OCI-LY3 (cell line): Measurements from ENCODE around the gene MACROD2.
A peak's percentile ranks its signal among the peaks of the same experiment; 100 is the strongest.

ENCODE experiments used
- H2AFZ ChIP-seq: fragments of 200-600, 300-600 bp; shearing (Covaris generic); 2 replicates; pipeline ENCODE4 v1.6.0; 2014; ENCODE audit warnings: antibody characterized with exemption, low read depth, low read length
- H3K27ac ChIP-seq: fragments of 200-600, 300-600 bp; sonication (generic); 2 replicates; pipeline ENCODE4 v1.5.1; 2014; ENCODE audit warnings: mild to moderate bottlenecking, low read length, moderate library complexity, mixed read lengths
- H3K27me3 ChIP-seq: fragments of 200-600, 300-600 bp; sonication (generic); 2 replicates; pipeline ENCODE4 v1.6.1; 2014; ENCODE audit warnings: low read depth, low read length, mixed read lengths
- H3K36me3 ChIP-seq: fragments of 200-600, 300-600 bp; sonication (generic); replicated peaks from 2 replicates; pipeline ENCODE3; 2014; ENCODE audit warnings: low read depth, low read length, mixed read lengths
- H3K4me1 ChIP-seq: fragments of 300-600, 200-600 bp; sonication (generic); 2 replicates; pipeline ENCODE4 v1.6.1; 2014; ENCODE audit warnings: low read length, mixed read lengths
- H3K4me2 ChIP-seq: fragments of 200-600, 300-600 bp; sonication (generic); 2 replicates; pipeline ENCODE4 v1.6.1; 2014; ENCODE audit warnings: low read length, mixed read lengths
- H3K4me3 ChIP-seq: fragments of 300-600, 200-600 bp; sonication (generic); 2 replicates; pipeline ENCODE4 v1.5.1; 2014; ENCODE audit warnings: antibody characterized with exemption, mild to moderate bottlenecking, low read length, moderate library complexity
- H3K79me2 ChIP-seq: fragments of 300-600, 200-600 bp; shearing (Covaris generic); 2 replicates; pipeline ENCODE4 v1.6.1; 2014; ENCODE audit warnings: mild to moderate bottlenecking, low read length, mixed read lengths
- H3K9ac ChIP-seq: fragments of 300-600, 200-600 bp; shearing (Covaris generic); 2 replicates; pipeline ENCODE4 v1.6.0; 2014; ENCODE audit warnings: mild to moderate bottlenecking, low read length, moderate library complexity
- H3K9me3 ChIP-seq: fragments of 200-600, 300-600 bp; shearing (Covaris generic); 2 replicates; pipeline ENCODE4 v1.6.1; 2014; ENCODE audit warnings: low read length, mixed read lengths; ENCODE audit not compliant: insufficient read depth
- H4K20me1 ChIP-seq: fragments of 200-600, 300-600 bp; sonication (generic); 2 replicates; pipeline ENCODE4 v1.6.1; 2016; ENCODE audit warnings: low read length, mixed read lengths; ENCODE audit not compliant: insufficient read depth
- EZH2phosphoT487 ChIP-seq: fragments of 200-600 bp; shearing (Covaris generic); IDR thresholded peaks from 2 replicates; pipeline ENCODE4 v1.6.1; 2018; ENCODE audit warnings: antibody characterized with exemption, mixed run types, low read depth
- TF ChIP-seq, protein P1 (sequence below): fragments of 200-600, 300-600 bp; sonication (generic); IDR thresholded peaks from 2 replicates; pipeline ENCODE4 v1.5.1; 2014; ENCODE audit warnings: antibody characterized with exemption, low read length, low read depth

The MACROD2 gene

DNA sequence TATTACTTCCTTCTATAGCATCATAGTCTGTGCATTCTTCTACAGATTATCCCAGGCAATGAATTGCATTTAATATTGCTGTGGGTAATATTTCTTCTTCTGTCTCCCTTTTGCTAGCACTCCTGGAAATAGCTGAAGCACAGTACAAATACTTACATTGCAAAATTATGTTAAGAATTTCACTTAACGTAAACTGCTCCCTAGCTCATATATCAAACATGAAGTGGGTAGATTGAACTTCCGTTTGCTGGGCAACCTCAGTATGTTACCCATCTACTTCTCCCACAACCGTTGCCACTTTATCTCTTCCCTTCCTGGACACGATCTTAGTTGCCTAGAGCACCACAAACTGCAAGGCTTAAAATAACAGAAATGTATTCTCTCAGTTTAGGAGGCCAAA is 1614.6 kb downstream of the MACROD2 start:
- TF ChIP-seq, protein P1, sequence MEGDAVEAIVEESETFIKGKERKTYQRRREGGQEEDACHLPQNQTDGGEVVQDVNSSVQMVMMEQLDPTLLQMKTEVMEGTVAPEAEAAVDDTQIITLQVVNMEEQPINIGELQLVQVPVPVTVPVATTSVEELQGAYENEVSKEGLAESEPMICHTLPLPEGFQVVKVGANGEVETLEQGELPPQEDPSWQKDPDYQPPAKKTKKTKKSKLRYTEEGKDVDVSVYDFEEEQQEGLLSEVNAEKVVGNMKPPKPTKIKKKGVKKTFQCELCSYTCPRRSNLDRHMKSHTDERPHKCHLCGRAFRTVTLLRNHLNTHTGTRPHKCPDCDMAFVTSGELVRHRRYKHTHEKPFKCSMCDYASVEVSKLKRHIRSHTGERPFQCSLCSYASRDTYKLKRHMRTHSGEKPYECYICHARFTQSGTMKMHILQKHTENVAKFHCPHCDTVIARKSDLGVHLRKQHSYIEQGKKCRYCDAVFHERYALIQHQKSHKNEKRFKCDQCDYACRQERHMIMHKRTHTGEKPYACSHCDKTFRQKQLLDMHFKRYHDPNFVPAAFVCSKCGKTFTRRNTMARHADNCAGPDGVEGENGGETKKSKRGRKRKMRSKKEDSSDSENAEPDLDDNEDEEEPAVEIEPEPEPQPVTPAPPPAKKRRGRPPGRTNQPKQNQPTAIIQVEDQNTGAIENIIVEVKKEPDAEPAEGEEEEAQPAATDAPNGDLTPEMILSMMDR, result no peak
- no peak for TF ChIP-seq EZH2phosphoT487
- no peaks in the 10 kb centered on the region for H3K27me3 ChIP-seq
- H3K4me1 ChIP-seq, result peaks cover 23% of the 10 kb centered on the region
- no peak overlapping the region for H2AFZ ChIP-seq
- peak overlapping the region; percentile 23; the same call in 1 of the 2 replicates for H3K4me3 ChIP-seq
- H3K9me3 ChIP-seq, result no peaks in the 10 kb centered on the region
- no peak overlapping the region for H3K9ac ChIP-seq
- H3K4me2 ChIP-seq, result peak overlapping the region; percentile 55
- H3K79me2 ChIP-seq, result no peaks in the 10 kb centered on the region
- H3K27ac ChIP-seq, result no peak overlapping the region
- H3K36me3 ChIP-seq, result no peaks in the 10 kb centered on the region
- no peaks in the 10 kb centered on the region for H4K20me1 ChIP-seq

DNA sequence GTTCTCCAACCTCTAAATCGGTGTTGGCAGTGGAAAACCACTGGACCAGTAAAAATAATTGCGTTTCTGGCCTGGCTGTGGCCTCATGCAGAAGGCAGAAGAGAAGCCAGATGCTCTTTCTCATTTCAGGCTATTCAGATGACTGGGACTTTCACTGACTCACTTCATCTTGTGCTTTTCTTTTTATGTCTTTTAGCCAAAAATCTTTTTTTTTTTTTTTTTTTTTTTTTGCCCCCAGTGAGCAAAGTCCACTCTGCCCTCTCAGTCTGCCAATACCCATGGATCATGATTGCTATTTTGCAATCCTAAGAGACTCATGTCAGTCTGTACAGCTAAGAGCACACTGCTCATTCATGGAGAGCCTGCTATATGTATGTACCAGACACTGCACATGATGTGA is 1615.5 kb downstream of the MACROD2 start:
- Histone ChIP-seq H2AFZ (0 out of 2 replicates have a peak overlapping the region, but pooled peaks have one; percentile 10), H3K9me3 (no peaks in the 10 kb centered on the region), H3K9ac (no peak overlapping the region), H3K27ac (no peak overlapping the region), H3K4me2 (peak overlapping the region; percentile 55), H4K20me1 (no peaks in the 10 kb centered on the region), H3K4me1 (peaks cover 23% of the 10 kb centered on the region), H3K27me3 (no peaks in the 10 kb centered on the region), H3K79me2 (no peaks in the 10 kb centered on the region), H3K4me3 (peak overlapping the region; percentile 23; the same call in 1 of the 2 replicates), H3K36me3 (no peaks in the 10 kb centered on the region)
- TF ChIP-seq EZH2phosphoT487, result no peak
- TF ChIP-seq, protein P1, result no peak

DNA sequence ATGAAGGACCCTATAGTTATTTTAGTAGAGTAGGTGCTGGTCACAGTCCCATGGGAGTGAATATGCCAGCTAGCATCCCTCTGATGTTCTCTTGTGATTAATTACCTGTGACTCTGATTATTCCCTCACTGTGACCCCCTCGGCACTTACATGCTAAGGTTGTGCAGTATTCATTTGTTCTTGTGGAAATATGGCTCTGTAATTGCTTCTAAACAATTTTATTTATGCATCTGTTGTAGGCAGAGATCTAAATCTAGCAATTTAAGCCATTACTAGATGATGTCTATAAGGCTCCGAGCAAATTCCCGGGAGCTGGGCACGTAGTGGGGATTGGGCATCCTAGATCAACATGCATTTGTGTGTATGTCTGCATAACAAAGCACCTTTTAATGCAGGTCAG is 1616.2 kb downstream of the MACROD2 start:
- no peak overlapping the region for H3K9ac ChIP-seq
- H3K9me3 ChIP-seq, result no peaks in the 10 kb centered on the region

DNA sequence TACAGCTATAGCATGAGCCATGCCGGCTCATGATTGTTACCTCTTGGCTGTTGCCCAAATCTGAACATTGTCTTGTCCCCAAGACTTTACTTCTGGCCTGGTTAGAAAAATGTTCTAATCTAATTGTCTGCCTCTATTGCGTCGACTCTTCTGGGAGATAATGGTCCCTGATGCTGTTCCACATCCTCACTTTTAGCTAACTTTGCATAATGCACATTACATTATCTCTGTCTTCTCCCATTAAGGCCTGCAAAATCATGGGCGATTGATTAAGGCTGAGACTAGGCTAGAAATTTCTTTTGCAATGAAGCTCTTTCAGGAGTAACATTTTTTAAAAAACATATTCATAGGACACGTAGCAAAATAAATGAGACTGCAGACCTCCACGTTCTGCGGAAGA is 1616.9 kb downstream of the MACROD2 start:
- H3K4me3 ChIP-seq, result no peak overlapping the region
- no peak overlapping the region for H3K27ac ChIP-seq
- H3K36me3 ChIP-seq, result no peaks in the 10 kb centered on the region
- TF ChIP-seq EZH2phosphoT487, result no peak
- TF ChIP-seq, protein P1, result no peak
- H3K9me3 ChIP-seq, result no peaks in the 10 kb centered on the region
- H3K4me2 ChIP-seq, result no peak overlapping the region
- H3K79me2 ChIP-seq, result no peaks in the 10 kb centered on the region
- no peak overlapping the region for H2AFZ ChIP-seq
- peaks cover 23% of the 10 kb centered on the region for H3K4me1 ChIP-seq
- no peak overlapping the region for H3K9ac ChIP-seq
- no peaks in the 10 kb centered on the region for H4K20me1 ChIP-seq
- no peaks in the 10 kb centered on the region for H3K27me3 ChIP-seq

More for the DNA sequence above, 1616.2 kb downstream of the MACROD2 start:
- no peak overlapping the region for H3K4me3 ChIP-seq
- H3K36me3 ChIP-seq, result no peaks in the 10 kb centered on the region
- no peaks in the 10 kb centered on the region for H4K20me1 ChIP-seq
- H3K4me2 ChIP-seq, result no peak overlapping the region; the same call in 1 of the 2 replicates
- TF ChIP-seq, protein P1, result no peak
- no peak for TF ChIP-seq EZH2phosphoT487
- no peaks in the 10 kb centered on the region for H3K79me2 ChIP-seq
- no peaks in the 10 kb centered on the region for H3K27me3 ChIP-seq
- H2AFZ ChIP-seq, result no peak overlapping the region
- no peak overlapping the region for H3K27ac ChIP-seq
- peaks cover 23% of the 10 kb centered on the region for H3K4me1 ChIP-seq
